Fibroblast of the aortic adventitia (primary cell): ENCODE results near the gene RGCC. TPM values are rescaled to one million over a fixed set of nuclear protein-coding genes. Genes with fewer than 3 reads are reported as not detected.

ENCODE experiments used
- DNase-seq: peaks from one replicate; pipeline ENCODE4 v3.0.0-alpha.2; 2010; ENCODE audit warnings: low read depth
- H3K4me3 ChIP-seq: 2 replicates; pipeline ENCODE4 v1.5.1; 2011; ENCODE audit warnings: low read depth, mild to moderate bottlenecking, control low read depth, low read length, moderate library complexity
- CTCF ChIP-seq: IDR thresholded peaks from 2 replicates; pipeline ENCODE4 v1.5.1; 2011; ENCODE audit warnings: mild to moderate bottlenecking, low read length, control low read depth, inconsistent platforms; ENCODE audit not compliant: insufficient read depth
- total RNA-seq: library from RNA; depleted of rRNA; stranded (reverse); fragments of >200 nt; gene quantifications from 2 replicates; pipeline ENCODE4 v1.2.3, GENCODE V29; 2012; ENCODE audit warnings: low replicate concordance

The RGCC gene
- total RNA-seq, 1 donor = 1.6 TPM

GRCh38 chr13:41459432-41460073, 2.2 kb downstream of the RGCC start:
- no peak for TF ChIP-seq CTCF
- no peak overlapping the region for H3K4me3 ChIP-seq
- no peak for DNase-seq

DNA sequence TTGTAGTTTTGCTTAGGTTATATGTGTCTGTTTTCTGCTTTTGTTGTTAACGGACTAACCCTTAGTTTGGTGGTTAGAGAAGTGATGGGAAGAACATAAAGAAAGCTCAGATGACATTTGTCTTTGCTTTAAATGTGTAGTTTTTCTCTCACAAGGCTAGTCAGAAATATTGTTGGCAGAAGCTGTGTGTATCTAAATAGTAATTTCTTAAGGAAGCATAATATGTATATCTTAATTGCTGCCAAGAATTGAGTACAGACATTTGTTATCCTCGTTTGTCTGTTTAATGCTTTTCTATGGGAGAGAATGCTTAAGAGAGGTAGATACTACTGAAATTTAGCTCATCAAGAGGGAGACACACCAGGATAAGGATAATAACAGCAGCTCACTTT, 2.7 kb downstream of the RGCC start:
- TF ChIP-seq CTCF = no peak

GRCh38 chr13:41460930-41461329, 3.6 kb downstream of the RGCC start:
- no peak for TF ChIP-seq CTCF
- no peak for DNase-seq
- no peak overlapping the region for H3K4me3 ChIP-seq

More for the DNA sequence above, 2.7 kb downstream of the RGCC start:
- H3K4me3 ChIP-seq = no peak overlapping the region
- no peak for DNase-seq

- H3K4me3 ChIP-seq = no peak overlapping the region
- no peak for TF ChIP-seq CTCF
- no peak for DNase-seq
These were observed 4.3 kb downstream of the RGCC start for GRCh38 chr13:41461527-41462139.

- DNase-seq = no peak
- no peak for TF ChIP-seq CTCF
- H3K4me3 ChIP-seq = no peak overlapping the region
These were observed 5.1 kb downstream of the RGCC start for GRCh38 chr13:41462427-41462826.

- no peak for TF ChIP-seq CTCF
- DNase-seq = no peak
- no peak overlapping the region for H3K4me3 ChIP-seq
These were observed 6.7 kb downstream of the RGCC start for GRCh38 chr13:41463838-41464602.
